Stomach (tissue), 4 donors: ENCODE measurements around the gene SLC23A3.

Source experiments
- EP300 ChIP-seq: sonication (generic); formaldehyde crosslinking; IDR thresholded peaks from one replicate; pipeline ENCODE4 v1.6.1; 2017; ENCODE audit warnings: antibody characterized with exemption
- POLR2A ChIP-seq, 4 donors: fragments of 450-650 bp; IDR thresholded peaks; one replicate each; pipeline ENCODE4 v1.6.1; 2016; ENCODE audit warnings: antibody characterized with exemption in 4 of 4, control low read depth in 2 of 4, mild to moderate bottlenecking in 1 of 4, moderate library complexity in 1 of 4
- POLR2AphosphoS5 ChIP-seq, 3 donors: sonication (generic); formaldehyde crosslinking; IDR thresholded peaks; one replicate each; pipeline ENCODE4 v1.6.1; 2016; ENCODE audit warnings: antibody characterized with exemption in 3 of 3
- TF ChIP-seq, protein P1 (sequence below), 7 experiments: fragments of 450-650 bp in 4 of 7; fragments of 200-600 bp in 3 of 7; sonication (generic) in 3 of 7; IDR thresholded peaks; one replicate each; pipeline ENCODE4 v1.5.1; 2016 to 2019; ENCODE audit warnings: antibody characterized with exemption in 7 of 7, control low read depth in 2 of 7, mild to moderate bottlenecking in 1 of 7

GRCh38 chr2:219116776-219117646, 52.8 kb downstream of the SLC23A3 start:
- TF ChIP-seq EP300: no peak
- no peak for TF ChIP-seq POLR2AphosphoS5 (IDR thresholded peaks at IDR 0.05)
- TF ChIP-seq, protein P1, sequence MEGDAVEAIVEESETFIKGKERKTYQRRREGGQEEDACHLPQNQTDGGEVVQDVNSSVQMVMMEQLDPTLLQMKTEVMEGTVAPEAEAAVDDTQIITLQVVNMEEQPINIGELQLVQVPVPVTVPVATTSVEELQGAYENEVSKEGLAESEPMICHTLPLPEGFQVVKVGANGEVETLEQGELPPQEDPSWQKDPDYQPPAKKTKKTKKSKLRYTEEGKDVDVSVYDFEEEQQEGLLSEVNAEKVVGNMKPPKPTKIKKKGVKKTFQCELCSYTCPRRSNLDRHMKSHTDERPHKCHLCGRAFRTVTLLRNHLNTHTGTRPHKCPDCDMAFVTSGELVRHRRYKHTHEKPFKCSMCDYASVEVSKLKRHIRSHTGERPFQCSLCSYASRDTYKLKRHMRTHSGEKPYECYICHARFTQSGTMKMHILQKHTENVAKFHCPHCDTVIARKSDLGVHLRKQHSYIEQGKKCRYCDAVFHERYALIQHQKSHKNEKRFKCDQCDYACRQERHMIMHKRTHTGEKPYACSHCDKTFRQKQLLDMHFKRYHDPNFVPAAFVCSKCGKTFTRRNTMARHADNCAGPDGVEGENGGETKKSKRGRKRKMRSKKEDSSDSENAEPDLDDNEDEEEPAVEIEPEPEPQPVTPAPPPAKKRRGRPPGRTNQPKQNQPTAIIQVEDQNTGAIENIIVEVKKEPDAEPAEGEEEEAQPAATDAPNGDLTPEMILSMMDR (IDR thresholded peaks at IDR 0.05): peak in 1 of 7 experiments; percentile 5
- TF ChIP-seq POLR2A (IDR thresholded peaks at IDR 0.05): no peak
